ENCODE data around the gene ZNF777.
"Not testable (repeated sequence)": the region's sequence is repeated elsewhere in the genome, so short reads cannot be mapped to it uniquely, and the experiment has no call there.

ZNF777 gene

DNA sequence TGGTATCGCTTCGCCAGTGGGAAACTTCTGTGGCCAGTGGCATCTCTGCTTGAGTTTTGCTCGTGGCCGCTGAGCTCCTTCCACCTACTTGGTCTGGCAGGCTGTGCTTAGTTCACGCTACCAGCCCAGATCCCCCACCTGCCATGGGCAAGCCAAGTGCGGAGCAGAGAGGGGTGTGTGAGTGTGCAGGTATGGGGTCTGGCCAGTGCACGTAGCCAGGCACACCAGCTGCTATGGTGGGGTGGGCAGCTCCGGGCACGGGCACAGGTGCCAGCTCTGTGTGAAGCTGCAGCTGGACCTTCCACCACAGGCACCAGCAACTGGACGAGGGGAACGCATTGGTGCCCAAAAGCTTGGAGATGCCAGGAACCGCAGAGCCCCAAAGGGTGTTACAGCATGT, 56.5 kb downstream of the ZNF777 start:
- DNase-seq, result no peak

DNA sequence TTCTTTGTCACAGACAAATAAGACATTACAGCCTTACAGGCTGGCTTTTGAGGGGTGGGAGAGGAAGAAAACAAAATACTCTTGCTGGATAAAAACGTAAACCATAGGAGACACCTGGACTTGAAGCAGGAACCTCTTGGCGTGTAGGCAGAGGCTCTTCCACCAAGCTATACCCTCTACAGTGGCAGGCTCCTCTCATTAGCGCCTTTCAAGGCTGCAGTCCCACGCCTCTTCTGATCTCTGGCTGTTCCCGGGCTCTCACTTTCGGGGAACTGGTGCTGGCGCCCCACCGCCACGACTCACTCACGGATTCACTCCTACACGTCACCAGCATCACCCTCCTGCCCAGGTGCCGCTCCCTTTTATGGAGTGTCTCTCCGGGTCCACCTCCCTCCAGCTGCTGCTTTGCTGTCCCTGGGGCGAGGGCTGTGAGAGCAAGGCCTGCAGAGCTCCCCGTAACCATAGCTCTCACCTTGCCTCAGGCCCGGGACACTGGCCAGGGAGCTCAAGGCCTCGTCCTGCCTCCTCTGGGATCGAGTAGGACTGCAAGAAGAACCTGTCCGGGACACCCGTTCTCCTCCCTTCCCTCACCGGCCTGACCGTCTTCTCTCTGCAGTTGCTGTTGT, 62.6 kb downstream of the ZNF777 start:
- DNase-seq, result peak; percentile 62

DNA sequence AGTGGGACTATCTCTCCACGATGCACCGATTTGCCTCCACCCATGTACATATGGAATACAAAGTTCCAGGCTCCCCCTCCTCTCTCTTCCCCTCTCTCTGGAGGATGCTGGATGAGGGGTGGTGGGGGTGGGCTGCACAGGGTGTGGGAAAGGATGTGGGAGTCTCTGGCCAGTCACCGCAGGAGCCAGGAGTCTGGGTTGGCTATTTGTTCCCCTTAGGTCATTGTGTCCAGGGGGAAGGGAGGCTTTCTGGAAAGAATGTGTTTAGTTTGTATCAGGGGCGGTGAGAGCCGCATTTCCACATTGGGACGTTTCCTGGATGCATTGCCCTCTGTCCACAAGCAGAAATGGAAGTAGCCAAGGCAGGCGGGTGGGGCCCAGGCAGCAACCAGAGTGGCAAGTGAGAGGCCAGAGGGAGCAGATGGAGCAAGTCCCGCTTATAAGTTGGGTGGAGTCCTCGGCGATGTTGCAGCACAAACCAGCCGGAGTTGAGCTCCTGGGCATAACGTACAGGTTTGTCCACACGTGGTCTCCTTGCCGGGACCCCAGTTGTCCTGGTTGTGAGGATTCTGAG, 63.3 kb downstream of the ZNF777 start:
- DNase-seq, result no peak

DNA sequence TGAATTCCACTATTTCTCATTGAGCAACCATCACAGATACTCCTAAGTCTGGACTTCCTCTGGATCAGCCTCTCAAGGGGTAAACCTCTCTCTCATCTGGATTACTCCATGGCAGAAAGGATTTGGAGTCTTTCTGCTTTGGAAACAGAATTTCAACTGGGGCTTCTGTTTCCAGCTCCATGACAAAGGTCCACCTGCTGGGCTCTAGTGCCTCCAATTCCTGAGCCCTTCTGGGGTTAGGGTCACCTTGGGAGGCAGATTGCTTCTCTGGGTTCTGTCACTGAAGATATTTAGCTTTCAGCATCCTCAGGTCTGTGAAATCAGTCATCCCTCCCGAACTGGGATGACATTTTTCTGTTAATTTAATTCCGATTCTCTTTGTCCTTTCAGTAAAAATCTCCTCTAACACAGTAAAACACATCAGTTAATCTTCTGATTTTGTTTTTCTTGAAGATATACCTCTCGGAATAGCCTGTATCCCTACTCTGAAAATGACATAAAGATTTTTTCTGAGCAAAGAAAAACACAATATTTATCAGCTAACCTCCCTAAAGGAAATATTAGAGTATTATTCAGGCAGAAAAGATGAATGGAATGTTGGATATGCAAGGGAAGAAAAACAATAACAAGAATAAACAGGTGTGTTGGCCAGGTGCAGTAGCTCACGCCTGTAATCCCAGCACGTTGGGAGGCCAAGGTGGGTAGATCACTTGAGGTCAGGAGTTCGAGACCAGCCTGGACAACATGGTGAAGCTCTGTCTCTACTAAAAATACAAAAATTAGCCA, 72.1 kb downstream of the ZNF777 start:
- DNase-seq, result not testable (repeated sequence)

DNA sequence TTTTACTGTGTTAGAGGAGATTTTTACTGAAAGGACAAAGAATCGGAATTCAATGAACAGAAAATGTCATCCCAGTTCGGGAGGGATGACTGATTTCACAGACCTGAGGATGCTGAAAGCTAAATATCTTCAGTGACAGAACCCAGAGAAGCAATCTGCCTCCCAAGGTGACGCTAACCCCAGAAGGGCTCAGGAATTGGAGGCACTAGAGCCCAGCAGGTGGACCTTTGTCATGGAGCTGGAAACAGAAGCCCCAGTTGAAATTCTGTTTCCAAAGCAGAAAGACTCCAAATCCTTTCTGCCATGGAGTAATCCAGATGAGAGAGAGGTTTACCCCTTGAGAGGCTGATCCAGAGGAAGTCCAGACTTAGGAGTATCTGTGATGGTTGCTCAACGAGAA, 74.3 kb downstream of the ZNF777 start:
- not testable (repeated sequence) for DNase-seq

DNA sequence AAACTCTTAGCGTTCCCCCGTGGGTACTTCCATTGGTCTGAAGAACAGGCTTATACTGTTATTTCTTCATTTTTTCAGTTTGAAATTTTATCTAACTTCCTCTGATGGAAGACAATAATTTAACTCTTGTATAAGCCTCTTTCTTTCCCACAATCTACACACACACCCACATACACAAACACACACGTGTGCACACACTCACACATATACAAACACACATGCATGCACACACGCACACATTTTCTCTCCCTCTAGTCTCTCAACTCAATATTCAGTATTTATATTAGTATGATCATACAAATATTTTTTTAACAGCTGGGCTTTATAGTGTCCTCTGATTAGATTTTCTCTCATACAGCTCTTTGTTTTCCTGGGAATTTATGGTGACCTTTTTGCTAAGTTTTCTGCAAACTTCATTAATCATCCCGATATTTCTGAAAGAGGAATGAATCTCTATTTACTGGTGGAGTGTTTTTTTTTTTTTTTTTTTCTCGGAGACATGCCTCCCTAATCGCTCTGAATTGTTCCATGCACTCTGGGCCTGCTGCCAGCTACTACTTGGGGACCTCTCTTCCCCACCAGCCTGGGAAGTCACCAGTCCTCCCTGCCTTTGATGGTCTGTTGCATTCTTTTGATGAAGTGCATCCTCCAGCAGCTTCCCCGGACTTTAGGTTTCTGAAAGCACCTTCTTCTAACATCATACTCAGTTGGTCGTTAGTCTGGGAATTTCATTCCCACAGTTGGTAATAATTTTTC, 75.5 kb downstream of the ZNF777 start:
- DNase-seq, result peak; percentile 42
